Inflammatory macrophage (primary cell): ENCODE measurements around the gene ZNF541.

ENCODE experiments used
- DNase-seq, 2 donors: peaks; one replicate each; pipeline ENCODE4 v3.0.0-alpha.2; 2020 to 2022
- total RNA-seq, 18 experiments: gene quantifications; one replicate each; lab custom pipeline; 2026; ENCODE audit warnings: mixed read lengths in 6 of 18, inconsistent platforms in 2 of 18; lab: John Stamatoyannopoulos, UW

Gene ZNF541, protein sequence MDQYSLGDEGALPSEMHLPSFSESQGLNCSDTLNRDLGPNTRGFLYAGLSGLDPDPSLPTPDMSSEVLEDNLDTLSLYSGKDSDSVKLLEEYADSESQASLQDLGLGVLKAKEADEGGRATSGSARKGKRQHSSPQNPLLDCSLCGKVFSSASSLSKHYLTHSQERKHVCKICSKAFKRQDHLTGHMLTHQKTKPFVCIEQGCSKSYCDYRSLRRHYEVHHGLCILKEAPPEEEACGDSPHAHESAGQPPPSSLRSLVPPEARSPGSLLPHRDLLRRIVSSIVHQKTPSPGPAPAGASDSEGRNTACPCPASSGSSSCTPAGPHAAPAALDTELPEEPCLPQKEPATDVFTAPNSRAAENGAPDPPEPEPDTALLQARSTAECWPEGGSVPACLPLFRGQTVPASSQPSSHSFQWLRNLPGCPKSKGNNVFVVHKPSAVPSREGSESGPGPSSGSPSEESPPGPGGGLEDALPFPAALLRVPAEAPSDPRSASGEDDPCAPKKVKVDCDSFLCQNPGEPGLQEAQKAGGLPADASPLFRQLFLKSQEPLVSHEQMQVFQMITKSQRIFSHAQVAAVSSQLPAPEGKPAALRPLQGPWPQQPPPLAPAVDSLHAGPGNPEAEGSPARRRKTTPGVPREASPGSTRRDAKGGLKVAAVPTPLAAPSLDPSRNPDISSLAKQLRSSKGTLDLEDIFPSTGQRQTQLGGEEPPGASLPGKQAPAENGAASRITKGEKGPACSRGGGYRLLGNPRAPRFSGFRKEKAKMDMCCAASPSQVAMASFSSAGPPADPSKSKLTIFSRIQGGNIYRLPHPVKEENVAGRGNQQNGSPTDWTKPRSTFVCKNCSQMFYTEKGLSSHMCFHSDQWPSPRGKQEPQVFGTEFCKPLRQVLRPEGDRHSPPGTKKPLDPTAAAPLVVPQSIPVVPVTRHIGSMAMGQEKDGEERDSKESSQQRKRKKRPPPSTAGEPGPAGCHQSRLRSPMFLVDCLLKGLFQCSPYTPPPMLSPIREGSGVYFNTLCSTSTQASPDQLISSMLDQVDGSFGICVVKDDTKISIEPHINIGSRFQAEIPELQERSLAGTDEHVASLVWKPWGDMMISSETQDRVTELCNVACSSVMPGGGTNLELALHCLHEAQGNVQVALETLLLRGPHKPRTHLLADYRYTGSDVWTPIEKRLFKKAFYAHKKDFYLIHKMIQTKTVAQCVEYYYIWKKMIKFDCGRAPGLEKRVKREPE (N-terminal part only)
- 0 to 0.24 (median 0.06) reads per million in 18 experiments for total RNA-seq

- DNase-seq, result peak; percentile 35 to 44
Observed at GRCh38 chr19:47573071-47574026, at the start of gene ZNF541. Gene ZNF541 (minus strand): TSS chr19:47573148. CDS start chr19:47555856, 17,292 bp downstream.

- DNase-seq, result no peak
Observed at GRCh38 chr19:47619763-47620162, 46.8 kb upstream of the ZNF541 start.

GRCh38 chr19:47618771-47619170, 45.8 kb upstream of the ZNF541 start:
- no peak for DNase-seq

GRCh38 chr19:47615714-47616113, 42.8 kb upstream of the ZNF541 start:
- DNase-seq, result no peak

DNA sequence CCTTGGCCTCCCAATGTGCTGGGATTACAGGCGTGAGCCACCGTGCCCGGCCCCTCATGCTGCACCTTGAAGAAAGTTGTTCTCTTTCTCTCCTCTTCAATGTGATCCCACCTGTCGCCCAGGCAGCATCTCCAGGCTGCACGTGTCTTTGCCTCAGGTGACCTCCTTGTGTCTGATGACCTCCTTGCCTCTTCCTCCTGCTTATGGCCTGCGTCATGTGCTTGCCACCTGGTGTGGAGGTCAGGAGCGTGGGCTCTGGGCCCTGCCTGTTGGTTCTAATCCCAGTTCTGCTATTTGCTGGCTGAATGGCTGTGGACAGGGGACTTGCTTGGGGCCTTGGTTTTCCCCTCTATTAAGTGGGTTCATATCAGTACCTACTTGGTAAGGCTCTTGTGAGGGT, 42.3 kb upstream of the ZNF541 start:
- peak in 1 of 2 donors; percentile 8 for DNase-seq

- no peak for DNase-seq
Observed at GRCh38 chr19:47614559-47614958, 41.6 kb upstream of the ZNF541 start.

DNA sequence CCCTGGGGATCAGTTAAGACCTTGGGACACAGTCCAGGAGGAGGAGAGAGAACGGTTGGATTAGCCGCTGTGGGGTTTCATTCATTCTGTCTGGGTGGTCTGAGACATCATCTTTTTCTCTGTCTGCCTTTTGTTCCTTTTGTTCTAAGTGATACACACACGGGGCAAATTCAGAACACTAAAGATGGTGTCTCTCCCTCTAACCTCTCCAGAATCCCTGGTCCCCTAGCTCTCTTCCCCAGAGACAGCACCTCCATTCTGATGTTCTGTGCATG, 41.0 kb upstream of the ZNF541 start:
- DNase-seq, result no peak

DNA sequence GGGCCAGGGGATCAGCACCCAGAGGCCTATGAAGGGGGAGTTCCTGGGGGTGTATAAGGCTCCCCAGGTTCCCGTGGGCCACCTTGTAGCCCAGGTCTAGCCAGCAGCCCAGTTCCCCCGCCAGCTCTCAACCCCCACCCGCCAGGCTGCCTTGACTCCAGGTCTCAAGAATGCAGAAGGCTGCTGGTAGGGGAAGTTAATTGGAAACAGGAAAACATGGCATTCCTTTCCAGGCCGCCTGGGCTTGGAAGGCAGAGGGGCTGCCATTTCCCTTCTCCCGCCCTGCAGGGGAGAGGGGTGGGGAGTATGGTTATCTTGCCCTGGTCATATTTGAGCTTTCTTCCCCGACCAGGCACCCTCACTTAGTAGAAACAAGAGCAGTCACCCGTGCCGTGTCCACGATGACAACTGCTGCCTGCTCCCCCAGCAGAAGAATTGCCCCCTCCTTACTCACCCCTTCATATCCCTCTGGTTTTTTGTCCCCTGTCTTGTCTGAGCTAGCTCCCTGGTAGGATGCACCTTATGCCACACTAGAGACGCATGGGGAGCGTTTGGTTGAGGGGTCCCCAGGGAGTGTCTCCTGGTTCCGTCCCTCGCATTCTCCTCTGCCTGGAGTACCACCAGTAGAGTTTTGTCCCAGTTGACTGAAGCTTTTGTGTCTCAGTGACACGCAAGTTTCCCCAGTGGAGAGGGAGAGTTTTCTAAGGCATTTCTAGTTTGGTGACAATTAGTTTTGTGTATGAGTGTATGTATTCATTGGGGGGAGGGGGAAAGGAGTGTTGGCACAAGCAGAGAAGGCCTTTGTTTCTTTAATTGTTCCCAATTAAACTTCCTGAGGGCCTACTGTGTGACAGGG, 40.4 kb upstream of the ZNF541 start:
- no peak for DNase-seq

DNA sequence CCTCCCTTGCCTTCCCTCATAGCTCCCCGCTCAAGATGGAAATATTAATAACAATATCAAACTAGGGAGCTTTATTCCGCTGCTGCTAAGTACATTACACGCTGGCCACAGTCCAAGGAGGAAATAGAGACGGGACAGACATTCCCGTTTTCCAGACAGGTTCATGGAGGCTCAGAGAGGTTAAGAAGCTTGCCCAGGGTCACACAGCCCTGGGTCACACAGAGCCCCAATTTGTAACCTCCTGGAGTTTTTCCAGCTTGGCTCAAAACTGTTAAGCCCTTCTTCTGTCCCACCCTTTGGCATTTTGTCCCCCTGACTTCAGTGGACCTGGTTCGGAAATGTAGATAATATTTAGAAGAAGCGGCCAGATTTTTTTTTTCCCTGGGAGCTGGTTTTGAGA, 38.0 kb upstream of the ZNF541 start:
- no peak for DNase-seq

GRCh38 chr19:47609906-47610894, 37.3 kb upstream of the ZNF541 start:
- DNase-seq, result peak; percentile 23 to 46

GRCh38 chr19:47608969-47609905, 36.3 kb upstream of the ZNF541 start, which contains the start of gene BICRA:
Gene BICRA (plus strand): TSS chr19:47609134. CDS start chr19:47673575, 64,441 bp downstream.
- peak; percentile 72 to 79 for DNase-seq

- peak; percentile 95 for DNase-seq
Observed at GRCh38 chr19:47608074-47608918, 35.3 kb upstream of the ZNF541 start.

DNA sequence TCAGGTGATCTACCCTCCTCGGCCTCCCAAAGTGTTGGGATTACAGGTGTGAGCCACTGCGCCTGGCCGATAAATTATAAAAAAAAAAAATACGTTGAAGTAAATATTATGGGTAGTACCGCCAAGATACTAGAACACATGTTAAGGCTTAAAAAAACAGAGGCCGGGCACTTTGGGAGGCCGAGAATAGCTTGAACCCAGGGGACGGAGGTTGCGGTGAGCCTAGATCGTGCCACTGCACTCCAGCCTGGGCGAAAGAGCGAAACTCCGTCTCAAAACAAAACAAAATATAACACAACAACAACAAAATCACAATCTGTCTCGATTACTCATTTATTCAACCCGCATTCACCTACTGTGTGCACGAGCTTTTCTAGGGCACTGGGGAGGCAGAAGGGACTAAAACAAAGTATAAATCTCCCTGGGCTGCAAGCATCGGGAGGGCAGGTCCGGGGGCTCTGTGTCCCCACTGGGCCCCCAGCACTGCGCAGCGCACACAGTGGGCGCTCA, 34.7 kb upstream of the ZNF541 start:
- no peak for DNase-seq

DNA sequence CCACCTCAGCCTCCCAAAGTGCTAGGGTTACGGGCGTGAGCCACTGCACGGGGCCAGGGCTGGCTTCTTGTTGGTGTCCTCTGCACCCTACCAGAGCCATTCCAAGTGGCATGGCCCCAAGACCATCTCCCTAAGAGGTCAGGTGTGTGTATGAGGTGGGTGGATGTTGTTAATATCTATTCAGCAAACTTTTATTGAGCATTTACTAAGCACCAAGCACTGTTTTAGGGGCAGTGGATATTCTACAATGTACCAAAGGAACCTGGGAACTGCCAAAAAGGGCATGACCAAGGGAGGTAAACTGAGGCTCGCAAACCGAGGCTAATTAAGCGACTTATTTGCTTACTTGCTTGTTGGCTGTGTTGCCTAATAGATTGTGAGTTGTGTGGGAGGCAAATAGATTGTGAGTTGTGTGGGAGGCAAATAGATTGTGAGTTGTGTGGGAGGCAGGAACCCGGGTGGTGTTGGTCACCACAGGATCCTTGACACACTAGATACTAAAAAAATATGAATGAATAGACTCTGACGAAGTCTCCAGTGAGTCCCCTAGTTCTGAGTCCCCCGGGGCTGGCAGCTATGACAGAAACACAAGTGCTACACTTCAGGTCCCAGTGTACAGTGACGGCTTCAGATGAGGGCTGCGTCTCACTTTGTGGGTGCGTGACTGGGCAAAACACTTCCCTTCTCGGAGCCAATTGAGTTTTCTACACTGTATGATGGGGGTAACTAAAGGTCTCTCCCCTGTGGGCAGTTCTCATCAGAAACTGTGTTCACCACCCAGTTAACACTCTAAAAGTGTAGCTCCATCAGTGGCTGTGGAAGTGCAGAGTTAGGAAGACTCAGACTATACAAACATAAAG, 31.0 kb upstream of the ZNF541 start:
- DNase-seq, result peak; percentile 32 to 61

- no peak for DNase-seq
Observed at GRCh38 chr19:47601180-47601904, 28.4 kb upstream of the ZNF541 start.
